Spleen (tissue), 7 donors: ENCODE measurements around the gene SLF1.

Experiments
- CTCF ChIP-seq, 11 experiments: fragments of 200-600 bp in 7 of 11; fragments of 450-650 bp in 4 of 11; sonication (generic) in 4 of 11; IDR thresholded peaks in 8 of 11; conservative IDR thresholded peaks in 3 of 11; 1 replicate in 7 of 11; 2 replicates in 4 of 11; pipeline versions ENCODE4 v1.4.0 to v1.8.0; 2016 to 2021; ENCODE audit warnings: antibody characterized with exemption in 11 of 11, inconsistent platforms in 4 of 11, mild to moderate bottlenecking in 1 of 11
- POLR2A ChIP-seq, 3 donors: fragments of 450-650 bp; IDR thresholded peaks; one replicate each; pipeline ENCODE4 v1.5.1; 2017; ENCODE audit warnings: antibody characterized with exemption in 3 of 3, mild to moderate bottlenecking in 1 of 3
- POLR2AphosphoS5 ChIP-seq, 3 donors: sonication (generic); formaldehyde crosslinking; IDR thresholded peaks; one replicate each; pipeline ENCODE4 v1.5.1; 2017; ENCODE audit warnings: antibody characterized with exemption in 3 of 3
- donor health status: DM: no; HTN: no; CAD: no; lungs with moderate emphysema.
- donor health status: DM: no; HTN: no; CAD: no.
- donor health status: DM: no; HTN: no; CAD: no.

GRCh38 chr5:94740286-94740685 is 121.8 kb downstream of the SLF1 start:
- no peak for TF ChIP-seq POLR2A (IDR thresholded peaks at IDR 0.05)
- no peak for TF ChIP-seq CTCF (IDR thresholded peaks at IDR 0.05 in 8 of 11, conservative IDR thresholded peaks at IDR 0.05 in 3 of 11)
- TF ChIP-seq POLR2AphosphoS5 (IDR thresholded peaks at IDR 0.05): no peak
